DND-41 (cell line): ENCODE results near the gene MYOM3.

Source experiments
- EZH2 ChIP-seq: IDR thresholded peaks from 3 replicates; pipeline ENCODE4 v1.6.1; 2012; ENCODE audit warnings: borderline replicate concordance, low read depth, mild to moderate bottlenecking, moderate library complexity, low read length, inconsistent platforms; ENCODE audit not compliant: severe bottlenecking
- TF ChIP-seq, protein P1 (sequence below): IDR thresholded peaks from 2 replicates; pipeline ENCODE4 v1.5.1; 2012; ENCODE audit warnings: borderline replicate concordance, low read length, moderate library complexity, mild to moderate bottlenecking; ENCODE audit not compliant: poor library complexity, severe bottlenecking; ENCODE audit errors: extremely low read depth

- TF ChIP-seq, protein P1, sequence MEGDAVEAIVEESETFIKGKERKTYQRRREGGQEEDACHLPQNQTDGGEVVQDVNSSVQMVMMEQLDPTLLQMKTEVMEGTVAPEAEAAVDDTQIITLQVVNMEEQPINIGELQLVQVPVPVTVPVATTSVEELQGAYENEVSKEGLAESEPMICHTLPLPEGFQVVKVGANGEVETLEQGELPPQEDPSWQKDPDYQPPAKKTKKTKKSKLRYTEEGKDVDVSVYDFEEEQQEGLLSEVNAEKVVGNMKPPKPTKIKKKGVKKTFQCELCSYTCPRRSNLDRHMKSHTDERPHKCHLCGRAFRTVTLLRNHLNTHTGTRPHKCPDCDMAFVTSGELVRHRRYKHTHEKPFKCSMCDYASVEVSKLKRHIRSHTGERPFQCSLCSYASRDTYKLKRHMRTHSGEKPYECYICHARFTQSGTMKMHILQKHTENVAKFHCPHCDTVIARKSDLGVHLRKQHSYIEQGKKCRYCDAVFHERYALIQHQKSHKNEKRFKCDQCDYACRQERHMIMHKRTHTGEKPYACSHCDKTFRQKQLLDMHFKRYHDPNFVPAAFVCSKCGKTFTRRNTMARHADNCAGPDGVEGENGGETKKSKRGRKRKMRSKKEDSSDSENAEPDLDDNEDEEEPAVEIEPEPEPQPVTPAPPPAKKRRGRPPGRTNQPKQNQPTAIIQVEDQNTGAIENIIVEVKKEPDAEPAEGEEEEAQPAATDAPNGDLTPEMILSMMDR = no peak
- TF ChIP-seq EZH2 = no peak
Measured at GRCh38 chr1:24015221-24016210, 96.4 kb downstream of the MYOM3 start.
